Right lobe of liver (tissue), 6 donors: ENCODE data around the gene RBKS. TPM values are rescaled to one million over a fixed set of nuclear protein-coding genes. Genes with fewer than 3 reads are reported as not detected.

Experiments used
- ATAC-seq, 4 donors: fragments of 200-7000 bp; cut with Tn5 transposase; one replicate each; pipeline ENCODE4 v1.9.1; 2020; ENCODE audit warnings: mild to moderate bottlenecking in 4 of 4, moderate library complexity in 4 of 4
- DNase-seq, 3 donors: peaks; one replicate each; pipeline ENCODE4 v3.0.0-alpha.2; 2020
- H3K27ac ChIP-seq, 3 donors: fragments of 200-600 bp; one replicate each; pipeline ENCODE4 v1.8.0; 2022
- H3K27me3 ChIP-seq, 2 donors: fragments of 200-600 bp; one replicate each; pipeline ENCODE4 v1.8.0; 2022
- H3K36me3 ChIP-seq, 4 donors: fragments of 200-600 bp; sonication (generic) in 1 of 4; one replicate each; pipeline versions ENCODE4 v1.5.1 to v1.8.0; 2017 to 2022; ENCODE audit warnings: control low read depth in 1 of 4
- H3K4me1 ChIP-seq, 4 donors: fragments of 200-600 bp; sonication (generic) in 1 of 4; one replicate each; pipeline versions ENCODE4 v1.5.1 to v1.8.0; 2017 to 2022; ENCODE audit warnings: control low read depth in 1 of 4
- H3K4me3 ChIP-seq, 3 donors: fragments of 200-600 bp; one replicate each; pipeline ENCODE4 v1.8.0; 2022
- H3K9me3 ChIP-seq, 4 donors: fragments of 200-600 bp; sonication (generic) in 1 of 4; one replicate each; pipeline versions ENCODE4 v1.5.1 to v1.8.0; 2017 to 2022; ENCODE audit warnings: control low read depth in 1 of 4
- CTCF ChIP-seq, 4 donors: fragments of 200-600 bp in 3 of 4; fragments of 450-650 bp in 1 of 4; IDR thresholded peaks; one replicate each; pipeline versions ENCODE4 v1.5.1 to v1.8.0; 2016 to 2022; ENCODE audit warnings: antibody characterized with exemption in 4 of 4, mild to moderate bottlenecking in 2 of 4
- POLR2A ChIP-seq: fragments of 450-650 bp; IDR thresholded peaks from one replicate; pipeline ENCODE4 v1.6.1; 2017; ENCODE audit warnings: antibody characterized with exemption, mild to moderate bottlenecking
- WGBS: methylation state at CpG from one replicate; pipeline ENCODE4 v1.1.6; 2018; ENCODE audit warnings: low coverage, low lambda C conversion rate; ENCODE audit not compliant: insufficient coverage; ENCODE audit errors: missing lambda C conversion rate; 5-methylcytosine and 5-hydroxymethylcytosine counted together
- intact Hi-C, 2 donors: fragments of 100-400 bp; cut with DNase I; formaldehyde crosslinking; loops; one replicate each; pipeline versions ENCODE4 v1.11.2 to v1.14.1; 2022
- total RNA-seq, 6 experiments: library from RNA; depleted of rRNA in 2 of 6; stranded (reverse); fragments of >200 nt in 2 of 6; fragmentation: NEBNext Ultra II Directional in 3 of 6; extraction: Animal tissue kit (Norgen Biotek cat#: 25700) in 3 of 6; gene quantifications; one replicate each; pipeline versions ENCODE4 v1.1.0 to v1.2.4, GENCODE V29; 2016 to 2023
- donor health status: DM: no; HTN: yes; CAD: no.
- donor health status: DM: no; HTN: no; CAD: no.
- donor health status: DM: no; HTN: no; CAD: no.
- donor health status: DM: no; HTN: yes; CAD: no.
- donor health status: DM: no; HTN: yes; CAD: no.

RBKS gene
- total RNA-seq, 6 experiments from 2014 or later, result 13.5 to 18.6 (median 16.0) TPM

GRCh38 chr2:27763907-27764267, 126.3 kb downstream of the RBKS start:
- H3K27me3 ChIP-seq, result no peaks in the 10 kb centered on the region
- H3K9me3 ChIP-seq, result no peaks in the 10 kb centered on the region
- intact Hi-C loops, result no loop called here
- H3K4me3 ChIP-seq, result no peak overlapping the region
- WGBS, result 76% methylated on average over 7 of the region's 7 CpGs
- DNase-seq, result no peak
- peak in 1 of 4 donors; percentile 7 for ATAC-seq
- no peaks in the 10 kb centered on the region for H3K36me3 ChIP-seq
- peaks cover 0 to 32% (median 16%) of the 10 kb centered on the region in 4 donors for H3K4me1 ChIP-seq
- peak overlapping the region in 2 of 3 donors; percentile 71 to 72 for H3K27ac ChIP-seq
- TF ChIP-seq POLR2A, result no peak
- TF ChIP-seq CTCF (IDR thresholded peaks at IDR 0.05), result no peak

GRCh38 chr2:27762951-27763906, 127.0 kb downstream of the RBKS start:
- Histone ChIP-seq H3K4me3 (no peak overlapping the region), H3K4me1 (peaks cover 0 to 32% (median 16%) of the 10 kb centered on the region in 4 donors)
- peak; percentile 80 to 91 (median 88) for ATAC-seq

GRCh38 chr2:27756544-27757498, 133.4 kb downstream of the RBKS start:
- peak overlapping the region in 1 of 3 donors; percentile 88 for H3K27ac ChIP-seq
- TF ChIP-seq POLR2A (no peak), CTCF (IDR thresholded peaks at IDR 0.05) (no peak)
- H3K4me1 ChIP-seq, result peaks cover 0 to 40% (median 11%) of the 10 kb centered on the region in 4 donors
- no peaks in the 10 kb centered on the region for H3K9me3 ChIP-seq
- H3K4me3 ChIP-seq, result no peak overlapping the region
- 66% methylated on average over 7 of the region's 8 CpGs for WGBS
- no peaks in the 10 kb centered on the region for H3K27me3 ChIP-seq
- intact Hi-C loops, result no loop called here
- ATAC-seq (peak; percentile 10 to 40 (median 24)), DNase-seq (peak in 1 of 3 donors; percentile 45)
- no peaks in the 10 kb centered on the region for H3K36me3 ChIP-seq

More at GRCh38 chr2:27762951-27763906, 127.0 kb downstream of the RBKS start:
- TF ChIP-seq POLR2A, result no peak
- no peak for TF ChIP-seq CTCF (IDR thresholded peaks at IDR 0.05)
- H3K27ac ChIP-seq, result peak overlapping the region; percentile 50 to 72 (median 71)
- no peaks in the 10 kb centered on the region for H3K36me3 ChIP-seq
- intact Hi-C loops, result no loop called here
- no peak for DNase-seq
- no peaks in the 10 kb centered on the region for H3K9me3 ChIP-seq
- H3K27me3 ChIP-seq, result no peaks in the 10 kb centered on the region
- WGBS, result 27% methylated on average over 3 of the region's 3 CpGs

- H3K4me3 ChIP-seq, result no peak overlapping the region
- no peak for TF ChIP-seq CTCF (IDR thresholded peaks at IDR 0.05)
- no peak for TF ChIP-seq POLR2A
- peak overlapping the region in 1 of 3 donors; percentile 88 for H3K27ac ChIP-seq
- no peaks in the 10 kb centered on the region for H3K9me3 ChIP-seq
- DNase-seq (no peak), ATAC-seq (no peak)
- no peaks in the 10 kb centered on the region for H3K36me3 ChIP-seq
- H3K4me1 ChIP-seq, result peaks cover 0 to 40% (median 11%) of the 10 kb centered on the region in 4 donors
- no peaks in the 10 kb centered on the region for H3K27me3 ChIP-seq
- WGBS, result 86% methylated on average over 3 of the region's 3 CpGs
- intact Hi-C loops, result no loop called here
Measured at GRCh38 chr2:27756091-27756490, 134.1 kb downstream of the RBKS start.
